ENCODE data around the gene SPNS3. TPM values are rescaled to one million over a fixed set of nuclear protein-coding genes. Genes with fewer than 3 reads are reported as not detected.

SPNS3 gene
- total RNA-seq, 2 experiments from 2014 or later = 14.1 to 14.2 TPM

DNA sequence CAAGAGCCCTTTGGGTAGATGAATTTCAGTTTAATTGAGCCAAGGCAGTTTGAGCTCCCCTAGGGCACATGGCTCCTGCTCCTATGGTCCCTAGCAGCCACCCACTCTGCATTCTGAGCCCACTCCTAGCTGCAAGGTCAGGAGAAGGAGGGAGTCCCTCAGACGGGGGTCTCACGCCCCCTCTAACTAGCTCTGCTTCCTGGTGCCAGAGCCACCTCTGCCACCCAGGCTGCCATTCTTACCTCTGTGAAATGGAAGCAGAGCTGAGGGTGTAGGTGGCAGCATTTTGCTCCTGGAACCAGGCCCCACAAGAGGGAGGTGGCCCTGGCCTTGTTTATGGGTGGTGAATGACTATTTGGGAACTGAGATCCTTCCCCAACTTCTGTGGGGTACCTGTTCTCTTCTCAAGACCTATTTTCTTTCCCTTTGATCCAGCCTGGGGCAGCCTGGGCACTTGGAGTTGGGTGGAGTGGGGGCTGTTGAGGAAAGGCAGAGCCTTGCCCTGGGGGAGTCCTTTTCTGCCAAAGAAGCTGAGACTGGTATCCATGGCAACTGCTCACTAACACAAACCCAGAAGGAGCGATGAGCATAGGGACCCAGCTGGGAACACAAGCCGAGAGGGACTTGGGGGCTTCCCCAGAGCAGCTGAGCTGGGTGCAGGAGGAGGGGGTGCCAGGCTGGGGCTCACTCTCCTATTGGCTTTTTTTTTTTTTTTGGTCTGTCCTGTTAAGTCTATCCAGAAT lies 69.7 kb downstream of the SPNS3 start:
- no peak for DNase-seq
- H3K4me1 Mint-ChIP-seq = peaks cover 30% of the 10 kb centered on the region
- no peak overlapping the region for H3K27ac Mint-ChIP-seq
- no peaks in the 10 kb centered on the region for H3K36me3 Mint-ChIP-seq (ENCODE audit: low read depth)
- peaks cover 31% of the 10 kb centered on the region for H3K27me3 Mint-ChIP-seq
- POLR2A ChIA-PET = interaction anchor here (1.1 to 1.2 kb wide), 2 partner anchors 12 to 23 kb away, joined by 4 read pairs; no protein-coding TSS in a partner anchor
- H3K4me3 Mint-ChIP-seq = no peak overlapping the region
- H3K9me3 Mint-ChIP-seq = no peaks in the 10 kb centered on the region
- CTCF ChIA-PET = interaction anchor here (0.7 kb wide), 1 partner anchor 119 kb away, joined by 4 read pairs; no protein-coding TSS in a partner anchor

- H3K27ac Mint-ChIP-seq = no peak overlapping the region
- no peak overlapping the region for H3K4me3 Mint-ChIP-seq
- no peaks in the 10 kb centered on the region for H3K9me3 Mint-ChIP-seq
- peaks cover 31% of the 10 kb centered on the region for H3K27me3 Mint-ChIP-seq
- no peaks in the 10 kb centered on the region for H3K36me3 Mint-ChIP-seq (ENCODE audit: low read depth)
- H3K4me1 Mint-ChIP-seq = peaks cover 37% of the 10 kb centered on the region
- ChIA-PET POLR2A (interaction anchor here (1.1 kb wide), 1 partner anchor 18 kb away, joined by 5 read pairs; no protein-coding TSS in a partner anchor), CTCF (no interaction called here)
- DNase-seq = no peak
Measured at GRCh38 chr17:4504188-4504587, 70.4 kb downstream of the SPNS3 start.

DNA sequence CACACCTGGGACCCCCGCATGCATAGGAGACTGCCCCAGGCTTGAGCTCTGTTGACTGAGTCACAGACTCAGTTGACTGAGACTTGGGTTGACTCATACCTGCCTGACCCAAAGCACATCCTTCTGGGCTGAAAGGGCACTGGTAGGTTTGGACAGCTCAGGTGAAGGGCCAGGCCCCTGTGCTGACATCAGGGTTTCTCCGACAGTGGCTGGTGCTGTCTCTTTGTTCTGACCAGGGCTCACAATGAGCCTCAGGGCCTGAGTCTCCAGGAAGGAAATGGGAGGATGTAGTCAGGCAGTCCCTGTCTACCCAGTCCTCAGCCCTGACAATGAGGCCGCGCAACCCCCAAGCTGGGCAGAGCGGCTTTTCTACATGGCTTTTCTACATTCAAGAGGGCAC lies 71.4 kb downstream of the SPNS3 start:
- H3K4me1 Mint-ChIP-seq = peaks cover 36% of the 10 kb centered on the region
- peaks cover 26% of the 10 kb centered on the region for H3K27me3 Mint-ChIP-seq
- ChIA-PET CTCF (no interaction called here), POLR2A (interaction anchor here (1.1 to 1.5 kb wide), 2 partner anchors 19 to 21 kb away, joined by 3 to 5 read pairs; no protein-coding TSS in a partner anchor)
- H3K27ac Mint-ChIP-seq = no peak overlapping the region
- no peak overlapping the region for H3K4me3 Mint-ChIP-seq
- DNase-seq = no peak
- H3K9me3 Mint-ChIP-seq = no peaks in the 10 kb centered on the region
- no peaks in the 10 kb centered on the region for H3K36me3 Mint-ChIP-seq (ENCODE audit: low read depth)

DNA sequence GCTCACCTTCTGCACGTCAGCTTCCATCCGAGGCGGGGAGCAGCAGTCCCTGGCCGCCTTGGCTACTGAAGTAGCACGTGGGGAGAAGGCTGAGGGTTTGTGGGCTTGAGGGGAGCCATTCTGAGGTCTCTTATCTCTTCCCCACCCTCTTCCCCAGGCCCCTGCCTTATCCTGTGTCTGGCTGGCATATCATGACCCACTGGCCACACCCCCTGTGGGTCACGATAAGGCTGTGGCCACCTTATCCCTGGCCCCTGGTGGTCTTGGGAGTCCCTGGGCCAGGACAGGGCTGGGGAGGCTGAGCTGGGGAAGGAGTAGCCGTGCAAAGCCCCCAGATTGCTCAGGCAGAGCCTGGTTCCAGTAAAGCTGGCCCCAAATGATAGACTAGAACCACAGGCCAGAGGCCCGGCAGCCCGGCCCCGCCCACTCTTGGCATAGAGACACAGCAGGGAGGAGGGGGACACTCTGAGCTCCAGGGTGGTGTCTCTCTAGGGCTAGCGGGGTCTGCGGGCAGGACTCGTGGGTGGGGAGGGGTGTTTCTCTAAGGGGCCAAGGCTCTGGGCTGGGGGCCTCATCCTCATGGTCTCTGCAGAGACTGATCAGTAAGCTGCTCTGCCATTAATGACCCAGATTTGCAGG lies 72.6 kb downstream of the SPNS3 start:
- CTCF ChIA-PET = no interaction called here
- POLR2A ChIA-PET = interaction anchor here (1.5 kb wide), 1 partner anchor 22 kb away, joined by 3 read pairs; no protein-coding TSS in a partner anchor
- Mint-ChIP-seq H3K4me3 (no peak overlapping the region), H3K36me3 (ENCODE audit: low read depth) (no peaks in the 10 kb centered on the region), H3K4me1 (peaks cover 38% of the 10 kb centered on the region), H3K27me3 (peaks cover 15% of the 10 kb centered on the region), H3K9me3 (no peaks in the 10 kb centered on the region), H3K27ac (no peak overlapping the region)
- no peak for DNase-seq

GRCh38 chr17:4506892-4507291 lies 73.2 kb downstream of the SPNS3 start:
- H3K4me1 Mint-ChIP-seq = peaks cover 38% of the 10 kb centered on the region
- CTCF ChIA-PET = no interaction called here
- no peak for DNase-seq
- no peak overlapping the region for H3K27ac Mint-ChIP-seq
- peaks cover 9% of the 10 kb centered on the region for H3K27me3 Mint-ChIP-seq
- no peaks in the 10 kb centered on the region for H3K9me3 Mint-ChIP-seq
- POLR2A ChIA-PET = no interaction called here
- no peaks in the 10 kb centered on the region for H3K36me3 Mint-ChIP-seq (ENCODE audit: low read depth)
- no peak overlapping the region for H3K4me3 Mint-ChIP-seq

GRCh38 chr17:4507361-4508111 lies 73.8 kb downstream of the SPNS3 start:
- no peak for DNase-seq
- Mint-ChIP-seq H3K36me3 (ENCODE audit: low read depth) (no peaks in the 10 kb centered on the region), H3K4me3 (no peak overlapping the region), H3K4me1 (peaks cover 38% of the 10 kb centered on the region), H3K27ac (no peak overlapping the region), H3K27me3 (peaks cover 9% of the 10 kb centered on the region), H3K9me3 (no peaks in the 10 kb centered on the region)
- POLR2A ChIA-PET = no interaction called here
- CTCF ChIA-PET = no interaction called here

DNA sequence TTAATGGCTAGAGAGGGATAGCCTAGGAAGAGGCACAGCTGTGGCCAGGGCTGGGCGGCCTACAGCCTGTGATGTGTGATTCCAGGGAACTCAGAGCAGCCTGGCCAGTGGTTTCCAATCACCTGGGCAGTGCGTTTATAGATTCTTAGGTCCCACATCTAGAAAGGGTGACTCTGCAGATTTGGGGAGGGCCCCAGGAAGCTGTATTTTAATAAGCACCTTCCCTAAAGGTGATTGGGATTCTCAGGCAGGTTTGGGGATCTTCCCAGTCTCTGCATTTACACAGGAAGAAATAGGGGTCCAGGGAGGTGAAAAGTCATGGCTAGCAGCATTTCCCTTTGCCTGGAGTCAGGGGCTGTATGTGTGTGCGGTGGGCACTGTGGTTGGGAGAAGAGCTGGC lies 74.5 kb downstream of the SPNS3 start:
- Mint-ChIP-seq H3K27ac (no peak overlapping the region), H3K4me3 (no peak overlapping the region), H3K9me3 (no peaks in the 10 kb centered on the region), H3K36me3 (ENCODE audit: low read depth) (no peaks in the 10 kb centered on the region), H3K27me3 (peaks cover 5% of the 10 kb centered on the region), H3K4me1 (peaks cover 38% of the 10 kb centered on the region)
- CTCF ChIA-PET = no interaction called here
- DNase-seq = no peak
- POLR2A ChIA-PET = no interaction called here

- no peaks in the 10 kb centered on the region for H3K36me3 Mint-ChIP-seq (ENCODE audit: low read depth)
- H3K9me3 Mint-ChIP-seq = no peaks in the 10 kb centered on the region
- ChIA-PET POLR2A (no interaction called here), CTCF (interaction anchor here (1.0 to 1.5 kb wide), 3 partner anchors 9 to 88 kb away, joined by 3 to 4 read pairs (median 3); no protein-coding TSS in a partner anchor)
- H3K27me3 Mint-ChIP-seq = peaks cover 5% of the 10 kb centered on the region
- no peak overlapping the region for H3K27ac Mint-ChIP-seq
- H3K4me3 Mint-ChIP-seq = no peak overlapping the region
- DNase-seq = peak; percentile 60
- H3K4me1 Mint-ChIP-seq = peaks cover 28% of the 10 kb centered on the region
Measured at GRCh38 chr17:4509401-4509800, 75.7 kb downstream of the SPNS3 start.

DNA sequence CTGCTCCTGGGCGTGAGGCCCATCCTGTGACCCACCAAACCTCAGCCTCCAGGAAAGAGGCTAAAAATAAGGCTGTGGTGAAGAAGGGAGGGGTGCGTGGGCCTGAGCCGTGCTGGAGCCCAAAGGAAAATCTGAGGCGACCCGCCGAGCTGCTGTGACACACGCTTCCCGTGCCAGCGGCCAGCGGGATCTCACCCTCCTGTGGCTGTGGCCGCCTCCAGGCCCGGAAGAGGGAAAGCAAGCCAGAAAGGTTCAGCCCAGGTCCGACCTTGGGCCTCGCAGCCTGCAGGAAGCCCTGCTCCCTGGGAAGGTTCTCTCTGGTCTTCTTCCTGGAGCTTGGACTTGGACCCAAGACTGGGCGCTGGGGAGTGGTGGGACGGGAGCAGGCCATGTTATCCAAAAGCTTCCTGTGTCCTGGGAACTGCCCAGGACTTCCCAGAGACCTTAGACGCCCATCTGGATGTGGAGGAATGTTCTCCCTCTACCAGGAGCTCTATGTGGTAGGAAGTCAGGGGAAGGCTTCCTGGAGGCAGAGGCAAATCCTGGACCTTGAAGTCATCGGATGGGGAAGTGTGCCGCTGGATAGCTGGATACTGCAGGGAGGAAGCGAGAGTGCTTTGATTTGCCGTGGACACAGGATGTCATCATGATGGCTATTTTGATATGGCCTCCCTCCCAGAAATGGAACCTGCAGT lies 76.3 kb downstream of the SPNS3 start:
- H3K4me1 Mint-ChIP-seq = peaks cover 21% of the 10 kb centered on the region
- no peak for DNase-seq
- peaks cover 5% of the 10 kb centered on the region for H3K27me3 Mint-ChIP-seq
- CTCF ChIA-PET = interaction anchor here (1.3 to 1.5 kb wide), 2 partner anchors 10 to 57 kb away, joined by 3 to 4 read pairs; no protein-coding TSS in a partner anchor
- H3K9me3 Mint-ChIP-seq = no peaks in the 10 kb centered on the region
- H3K4me3 Mint-ChIP-seq = no peak overlapping the region
- POLR2A ChIA-PET = no interaction called here
- no peak overlapping the region for H3K27ac Mint-ChIP-seq
- no peaks in the 10 kb centered on the region for H3K36me3 Mint-ChIP-seq (ENCODE audit: low read depth)

DNA sequence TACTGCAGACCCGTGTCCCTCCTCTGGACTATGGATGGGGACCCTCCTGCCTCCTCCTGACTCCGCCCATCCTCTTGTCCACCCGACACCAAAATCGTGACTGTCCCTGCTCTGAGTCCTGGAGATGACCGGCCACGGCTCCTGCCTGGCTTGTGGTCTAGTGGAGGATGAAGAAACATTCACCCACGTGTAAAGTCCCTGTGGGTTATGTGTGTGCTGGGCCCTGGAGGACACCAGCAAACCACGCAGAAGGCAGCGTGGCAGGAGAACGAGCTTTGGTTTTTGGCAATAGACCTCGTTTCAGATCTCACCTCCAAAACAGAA lies 76.8 kb downstream of the SPNS3 start:
- no peak overlapping the region for H3K4me3 Mint-ChIP-seq
- H3K27me3 Mint-ChIP-seq = peaks cover 5% of the 10 kb centered on the region
- POLR2A ChIA-PET = no interaction called here
- peaks cover 20% of the 10 kb centered on the region for H3K4me1 Mint-ChIP-seq
- no peaks in the 10 kb centered on the region for H3K9me3 Mint-ChIP-seq
- no peak overlapping the region for H3K27ac Mint-ChIP-seq
- CTCF ChIA-PET = no interaction called here
- H3K36me3 Mint-ChIP-seq (ENCODE audit: low read depth) = no peaks in the 10 kb centered on the region
- DNase-seq = no peak

DNA sequence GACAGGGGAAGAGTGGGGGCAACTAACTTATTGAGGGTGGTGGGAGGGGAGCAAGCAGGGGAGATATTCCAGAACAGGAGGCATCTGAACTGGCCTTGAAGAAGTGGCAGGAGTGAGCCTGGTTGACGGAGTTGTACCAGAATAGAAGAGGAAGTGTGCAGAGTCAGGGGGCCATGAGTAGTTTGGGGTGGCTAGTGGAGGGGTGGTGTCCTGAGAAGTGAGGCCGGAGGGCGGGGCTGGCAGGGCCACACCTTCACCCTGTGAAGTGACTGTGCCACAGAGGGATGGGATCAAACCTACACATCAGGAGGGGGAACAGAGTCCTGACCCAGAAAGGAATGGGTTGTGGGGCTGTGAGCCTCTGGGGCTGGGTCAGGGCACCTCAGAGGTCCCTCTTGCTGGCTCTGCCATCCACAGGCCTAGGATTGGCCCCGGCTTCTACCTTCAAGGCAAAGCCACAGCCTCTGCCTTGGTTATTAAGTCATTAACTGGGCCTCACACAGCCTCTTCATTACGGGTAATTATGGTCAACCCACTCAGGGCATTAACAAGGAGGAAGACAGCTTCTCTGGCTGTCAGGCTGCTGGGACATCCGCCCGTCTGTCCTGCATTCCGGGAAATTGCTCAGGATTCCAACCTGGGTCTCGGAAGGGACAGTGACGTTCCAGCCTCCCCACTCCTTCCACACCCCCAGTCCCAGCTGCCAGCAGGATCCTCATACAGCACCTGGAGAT lies 77.6 kb downstream of the SPNS3 start:
- Mint-ChIP-seq H3K4me3 (no peak overlapping the region), H3K27ac (no peak overlapping the region), H3K27me3 (peaks cover 5% of the 10 kb centered on the region), H3K9me3 (no peaks in the 10 kb centered on the region), H3K36me3 (ENCODE audit: low read depth) (no peaks in the 10 kb centered on the region), H3K4me1 (peaks cover 20% of the 10 kb centered on the region)
- ChIA-PET POLR2A (no interaction called here), CTCF (no interaction called here)
- DNase-seq = no peak

- POLR2A ChIA-PET = no interaction called here
- Mint-ChIP-seq H3K4me1 (peaks cover 20% of the 10 kb centered on the region), H3K27ac (no peak overlapping the region), H3K27me3 (peaks cover 5% of the 10 kb centered on the region), H3K4me3 (no peak overlapping the region), H3K36me3 (ENCODE audit: low read depth) (no peaks in the 10 kb centered on the region), H3K9me3 (no peaks in the 10 kb centered on the region)
- CTCF ChIA-PET = no interaction called here
- DNase-seq = no peak
Measured at GRCh38 chr17:4512156-4513112, 78.7 kb downstream of the SPNS3 start.
